ENCODE data around the gene CREB5. TPM values are rescaled to one million over a fixed set of nuclear protein-coding genes. Genes with fewer than 3 reads are reported as not detected.
"Not testable (repeated sequence)": the region's sequence is repeated elsewhere in the genome, so short reads cannot be mapped to it uniquely, and the experiment has no call there.

The CREB5 gene
- total and polyA plus RNA-seq, 3 donors from 2014 or later = 2.0 to 2.9 (median 2.9) TPM

DNA sequence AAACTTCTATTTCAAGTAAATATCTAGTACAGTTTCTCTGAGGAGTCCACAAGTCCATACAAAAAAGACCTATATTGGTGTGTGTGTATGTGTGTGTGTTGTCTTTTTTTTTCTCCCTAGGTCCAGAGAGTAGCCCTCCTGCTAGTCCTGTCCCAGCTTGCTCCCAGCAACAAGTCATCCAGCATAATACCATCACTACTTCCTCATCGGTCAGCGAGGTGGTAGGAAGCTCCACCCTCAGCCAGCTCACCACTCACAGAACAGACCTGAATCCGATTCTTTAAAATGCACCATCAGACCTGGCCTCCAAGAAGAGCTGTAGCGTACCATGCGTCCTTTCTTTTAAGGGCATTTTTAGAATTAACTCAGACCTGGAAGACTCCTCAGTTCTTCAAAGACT is 406.7 kb downstream of the CREB5 start:
- WGBS, 2 donors = 91 to 93% methylated on average over 5 of the region's 5 CpGs

DNA sequence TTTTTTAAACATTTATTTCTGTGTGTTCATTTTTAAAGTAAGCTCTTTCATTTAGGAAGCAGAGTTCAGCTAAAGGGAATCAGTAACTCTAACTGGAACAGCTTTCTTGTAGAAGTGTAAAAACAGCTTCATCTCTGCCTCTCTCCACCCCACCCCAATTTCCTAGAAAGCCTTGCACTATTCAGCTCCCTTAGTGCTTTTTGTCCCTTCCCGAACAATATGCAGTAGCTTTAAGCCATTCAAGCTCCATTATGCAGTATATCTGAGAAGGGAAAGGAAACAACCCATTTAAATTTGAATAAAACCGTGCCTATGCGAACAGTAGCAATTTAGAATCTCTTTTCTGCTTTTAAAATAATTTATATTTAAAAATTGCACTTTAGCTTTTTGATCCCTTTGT is 411.3 kb downstream of the CREB5 start:
- Histone ChIP-seq H3K36me3 (ENCODE audit: low read depth, missing control alignments) (no peaks in the 10 kb centered on the region), H3K27ac (no peak overlapping the region), H3K27me3 (no peaks in the 10 kb centered on the region), H3K4me3 (no peak overlapping the region), H3K4me1 (no peaks in the 10 kb centered on the region), H3K9me3 (no peaks in the 10 kb centered on the region)
- TF ChIP-seq POLR2A (IDR thresholded peaks at IDR 0.05) = no peak
- TF ChIP-seq, protein P1, sequence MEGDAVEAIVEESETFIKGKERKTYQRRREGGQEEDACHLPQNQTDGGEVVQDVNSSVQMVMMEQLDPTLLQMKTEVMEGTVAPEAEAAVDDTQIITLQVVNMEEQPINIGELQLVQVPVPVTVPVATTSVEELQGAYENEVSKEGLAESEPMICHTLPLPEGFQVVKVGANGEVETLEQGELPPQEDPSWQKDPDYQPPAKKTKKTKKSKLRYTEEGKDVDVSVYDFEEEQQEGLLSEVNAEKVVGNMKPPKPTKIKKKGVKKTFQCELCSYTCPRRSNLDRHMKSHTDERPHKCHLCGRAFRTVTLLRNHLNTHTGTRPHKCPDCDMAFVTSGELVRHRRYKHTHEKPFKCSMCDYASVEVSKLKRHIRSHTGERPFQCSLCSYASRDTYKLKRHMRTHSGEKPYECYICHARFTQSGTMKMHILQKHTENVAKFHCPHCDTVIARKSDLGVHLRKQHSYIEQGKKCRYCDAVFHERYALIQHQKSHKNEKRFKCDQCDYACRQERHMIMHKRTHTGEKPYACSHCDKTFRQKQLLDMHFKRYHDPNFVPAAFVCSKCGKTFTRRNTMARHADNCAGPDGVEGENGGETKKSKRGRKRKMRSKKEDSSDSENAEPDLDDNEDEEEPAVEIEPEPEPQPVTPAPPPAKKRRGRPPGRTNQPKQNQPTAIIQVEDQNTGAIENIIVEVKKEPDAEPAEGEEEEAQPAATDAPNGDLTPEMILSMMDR (IDR thresholded peaks at IDR 0.05) = no peak
- 89 to 94% methylated on average over 3 of the region's 3 CpGs for WGBS, 2 donors
- no peak for DNase-seq
- intact Hi-C loops (cut with DNase I; ENCODE audit: low total_unique reads) = no loop called here

More for the DNA sequence above, 406.7 kb downstream of the CREB5 start:
- H3K4me3 ChIP-seq = no peak overlapping the region
- intact Hi-C loops (cut with DNase I; ENCODE audit: low total_unique reads) = no loop called here
- DNase-seq = no peak
- no peaks in the 10 kb centered on the region for H3K9me3 ChIP-seq
- H3K36me3 ChIP-seq (ENCODE audit: low read depth, missing control alignments) = no peaks in the 10 kb centered on the region
- no peak for TF ChIP-seq POLR2A (IDR thresholded peaks at IDR 0.05)
- TF ChIP-seq, protein P1 (IDR thresholded peaks at IDR 0.05) = no peak
- no peak overlapping the region for H3K27ac ChIP-seq
- H3K27me3 ChIP-seq = no peaks in the 10 kb centered on the region
- H3K4me1 ChIP-seq = no peaks in the 10 kb centered on the region

DNA sequence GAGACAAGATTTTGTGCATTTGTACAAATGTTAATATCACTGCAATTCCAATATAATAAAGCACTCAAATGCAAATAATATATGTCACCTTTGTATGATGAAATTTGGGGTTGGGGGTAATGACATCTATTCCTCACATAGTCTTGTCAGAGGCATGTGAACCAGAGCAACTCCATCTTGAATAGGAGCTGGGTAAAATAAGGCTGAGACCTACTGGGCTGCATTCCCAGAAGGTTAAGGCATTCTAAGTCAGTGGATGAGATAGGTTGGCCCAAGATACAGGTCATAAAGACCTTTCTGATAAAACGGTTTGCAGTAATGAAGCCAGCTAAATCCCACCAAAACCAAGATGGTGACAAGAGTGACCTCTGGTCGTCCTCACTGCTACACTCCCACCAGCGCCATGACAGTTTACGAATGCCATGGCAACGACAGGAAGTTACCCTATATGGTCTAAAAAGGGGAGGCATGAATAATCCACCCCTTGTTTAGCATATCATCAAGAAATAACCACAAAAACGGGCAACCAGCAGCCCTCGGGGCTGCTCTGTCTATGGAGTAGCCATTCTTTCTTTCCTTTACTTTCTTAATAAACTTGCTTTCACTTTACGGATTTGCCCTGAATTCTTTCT is 413.6 kb downstream of the CREB5 start:
- H3K4me1 ChIP-seq; H3K36me3 ChIP-seq (ENCODE audit: low read depth, missing control alignments); H3K9me3 ChIP-seq; H3K27me3 ChIP-seq; H3K4me3 ChIP-seq; DNase-seq; H3K27ac ChIP-seq; intact Hi-C loops (cut with DNase I; ENCODE audit: low total_unique reads): not testable (repeated sequence)
- WGBS, 2 donors = 87 to 89% methylated on average over 8 of the region's 8 CpGs

DNA sequence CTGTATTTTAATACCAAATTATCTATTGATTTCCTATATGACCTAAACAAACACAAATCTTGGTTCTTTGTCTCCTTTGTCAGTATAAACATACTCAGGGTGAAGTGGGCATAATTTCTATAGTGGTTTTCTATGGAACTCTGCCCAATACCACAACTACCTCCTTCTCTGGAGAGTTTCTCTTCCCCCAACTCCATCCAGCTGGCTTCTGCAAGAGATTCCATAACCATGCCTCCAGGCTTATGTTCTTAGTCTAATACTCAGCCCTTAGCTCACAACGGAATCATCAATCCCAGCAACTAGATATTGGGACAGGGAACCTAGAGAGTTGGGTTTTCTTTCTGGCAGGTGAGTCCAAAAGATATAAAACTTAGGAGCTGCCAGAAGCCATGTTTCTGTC is 418.5 kb downstream of the CREB5 start:
- 89 to 91% methylated on average over 1 of the region's 1 CpG for WGBS, 2 donors
- no peaks in the 10 kb centered on the region for H3K9me3 ChIP-seq
- intact Hi-C loops (cut with DNase I; ENCODE audit: low total_unique reads) = no loop called here
- no peak for DNase-seq
- H3K27me3 ChIP-seq = no peaks in the 10 kb centered on the region
- no peak overlapping the region for H3K4me3 ChIP-seq
- H3K27ac ChIP-seq = no peak overlapping the region
- TF ChIP-seq, protein P1 (IDR thresholded peaks at IDR 0.05) = no peak
- no peak for TF ChIP-seq POLR2A (IDR thresholded peaks at IDR 0.05)
- no peaks in the 10 kb centered on the region for H3K4me1 ChIP-seq
- no peaks in the 10 kb centered on the region for H3K36me3 ChIP-seq (ENCODE audit: low read depth, missing control alignments)

DNA sequence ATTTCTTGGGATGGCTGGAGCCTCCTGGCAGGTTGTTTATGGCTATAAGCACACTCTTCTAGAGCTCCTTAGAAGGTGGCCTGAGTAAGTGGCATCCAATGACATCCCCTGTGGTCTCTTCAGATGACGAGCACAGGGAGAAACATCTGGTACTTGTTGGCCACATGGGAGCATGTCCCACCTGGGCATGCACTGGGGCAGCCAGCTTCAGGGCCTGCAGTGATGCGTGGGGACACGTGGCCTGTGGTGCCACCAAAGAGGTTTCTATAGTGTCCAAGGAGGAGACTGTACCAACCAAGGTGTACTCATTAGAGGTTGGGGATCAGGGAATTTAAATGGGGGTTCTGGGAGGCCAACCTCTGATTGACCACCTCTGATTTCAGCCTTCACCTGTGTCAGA is 420.4 kb downstream of the CREB5 start:
- no peak for TF ChIP-seq POLR2A (IDR thresholded peaks at IDR 0.05)
- TF ChIP-seq, protein P1 (IDR thresholded peaks at IDR 0.05) = no peak
- Histone ChIP-seq H3K27ac (no peak overlapping the region), H3K27me3 (no peaks in the 10 kb centered on the region), H3K4me1 (no peaks in the 10 kb centered on the region), H3K4me3 (no peak overlapping the region), H3K36me3 (ENCODE audit: low read depth, missing control alignments) (no peaks in the 10 kb centered on the region), H3K9me3 (no peaks in the 10 kb centered on the region)
- intact Hi-C loops (cut with DNase I; ENCODE audit: low total_unique reads) = no loop called here
- 97 to 98% methylated on average over 3 of the region's 3 CpGs for WGBS, 2 donors
- DNase-seq = no peak
